GM12878 (cell line): Measurements from ENCODE around the gene MOCOS. TPM values are rescaled to one million over a fixed set of nuclear protein-coding genes. Genes with fewer than 3 reads are reported as not detected.

Experiments
- ATAC-seq: fragments of 200-7000 bp; cut with Tn5 transposase; 3 replicates; pipeline ENCODE4 v1.9.1; 2020; ENCODE audit warnings: mild to moderate bottlenecking, moderate library complexity
- BruUV-seq: library from RNA; stranded (reverse); fragments of 400-500 nt; replicated peaks from 2 replicates; lab custom pipeline; 2021; lab: Mats Ljungman, UMichigan
- CTCF ChIA-PET: fragments of 300-600 bp; sonication (Branson Sonifier 250); formaldehyde crosslinking; extraction: SDS; loops from one replicate; lab custom pipeline; 2021; ENCODE audit warnings: inconsistent platforms; lab: Yijun Ruan, JAX
- POLR2A ChIA-PET: fragments of 350-600 bp; formaldehyde crosslinking; extraction: SDS; loops from one replicate; lab custom pipeline; 2021; ENCODE audit warnings: inconsistent platforms; lab: Charles Lee
- RAD21 ChIA-PET: fragments of 300-600 bp; sonication (Branson Sonifier 250); formaldehyde crosslinking; loops from one replicate; lab custom pipeline; 2023; ENCODE audit warnings: antibody characterized with exemption; ENCODE audit not compliant: unreplicated experiment; lab: Charles Lee
- SMC1A ChIA-PET: fragments of 300-600 bp; sonication (Branson Sonifier 250); formaldehyde crosslinking; loops from one replicate; lab custom pipeline; 2023; ENCODE audit not compliant: unreplicated experiment, uncharacterized antibody; lab: Charles Lee
- DNase-seq: peaks from one replicate; pipeline ENCODE4 v3.0.0-alpha.2; 2011; ENCODE audit warnings: low read depth, low spot score
- FAIRE-seq: peaks from 3 replicates; lab custom pipeline; 2011; peaks lifted over from hg19 to GRCh38; lab: Jason Lieb, UNC
- H2AFZ ChIP-seq: 2 replicates; pipeline ENCODE4 v1.6.0; 2011; ENCODE audit warnings: low read depth, low read length, control low read depth; ENCODE audit not compliant: control insufficient read depth
- H3K27ac ChIP-seq: 2 replicates; pipeline ENCODE4 v1.5.1; 2011; ENCODE audit warnings: control low read depth; ENCODE audit not compliant: control insufficient read depth, insufficient read depth
- H3K27me3 ChIP-seq, 2 experiments: replicated peaks in 1 of 2; 2 replicates each; pipeline versions ENCODE4 v1.6.0 to v1.6.1; 2011; ENCODE audit warnings: low read length in 1 of 2; ENCODE audit not compliant: control insufficient read depth in 2 of 2, insufficient read depth in 2 of 2
- H3K36me3 ChIP-seq, 2 experiments: 2 replicates each; pipeline ENCODE4 v1.5.1; 2011; ENCODE audit warnings: low read length in 1 of 2; ENCODE audit not compliant: control insufficient read depth in 2 of 2, insufficient read depth in 2 of 2
- H3K4me1 ChIP-seq: 2 replicates; pipeline ENCODE4 v1.6.1; 2011; ENCODE audit warnings: mild to moderate bottlenecking, low read length, moderate library complexity, mixed read lengths; ENCODE audit not compliant: control insufficient read depth, insufficient read depth
- H3K4me2 ChIP-seq: 2 replicates; pipeline ENCODE4 v1.6.0; 2011; ENCODE audit warnings: control low read depth; ENCODE audit not compliant: control insufficient read depth, insufficient read depth
- H3K4me3 ChIP-seq: fragments of 200-600 bp; sonication (generic); 2 replicates; pipeline ENCODE4 v1.5.1; 2016
- H3K79me2 ChIP-seq: 2 replicates; pipeline ENCODE4 v1.6.0; 2011; ENCODE audit warnings: low read length; ENCODE audit not compliant: control insufficient read depth, insufficient read depth
- H3K9ac ChIP-seq: 2 replicates; pipeline ENCODE4 v1.8.0; 2011; ENCODE audit warnings: low read length, control low read depth, mixed read lengths; ENCODE audit not compliant: control insufficient read depth, insufficient read depth
- H3K9me3 ChIP-seq: replicated peaks from 3 replicates; pipeline ENCODE4 v1.5.1; 2011; ENCODE audit warnings: mild to moderate bottlenecking, low read length; ENCODE audit not compliant: control insufficient read depth, insufficient read depth
- H4K20me1 ChIP-seq: 2 replicates; pipeline ENCODE4 v1.6.0; 2011; ENCODE audit not compliant: control insufficient read depth, insufficient read depth
- GATAD2B ChIP-seq: fragments of 450-650 bp; conservative IDR thresholded peaks from 2 replicates; pipeline ENCODE4 v1.6.1; 2017; ENCODE audit warnings: low read depth, mild to moderate bottlenecking, moderate library complexity
- KAT2A ChIP-seq: conservative IDR thresholded peaks from 2 replicates; pipeline ENCODE4 v1.6.1; 2011; ENCODE audit warnings: low read depth, low read length; ENCODE audit not compliant: control insufficient read depth
- MXI1 ChIP-seq: fragments of 150-350 bp; IDR thresholded peaks from 2 replicates; pipeline ENCODE4 v1.6.1; 2011; ENCODE audit warnings: low read depth, mild to moderate bottlenecking, inconsistent platforms, low read length, improper control_type of control experiment
- MYC ChIP-seq: IDR thresholded peaks from 2 replicates; pipeline ENCODE4 v1.6.1; 2011; ENCODE audit warnings: mild to moderate bottlenecking, low read length, moderate library complexity, inconsistent platforms; ENCODE audit not compliant: insufficient read depth, insufficient replicate concordance, insufficient read length, severe bottlenecking
- RCOR1 ChIP-seq: conservative IDR thresholded peaks from 2 replicates; pipeline ENCODE4 v1.6.1; 2012; ENCODE audit warnings: low read depth, low read length, improper control_type of control experiment
- RUNX3 ChIP-seq: IDR thresholded peaks from 2 replicates; pipeline ENCODE4 v1.6.1; 2012; ENCODE audit warnings: low read length, inconsistent platforms
- SMC3 ChIP-seq: IDR thresholded peaks from 2 replicates; pipeline ENCODE4 v1.6.1; 2011; ENCODE audit warnings: low read length, improper control_type of control experiment, borderline replicate concordance
- SREBF1 ChIP-seq: IDR thresholded peaks from 2 replicates; pipeline ENCODE4 v1.6.1; 2012; ENCODE audit warnings: mild to moderate bottlenecking, low read length
- STAT3 ChIP-seq: IDR thresholded peaks from 2 replicates; pipeline ENCODE4 v1.6.1; 2011; ENCODE audit warnings: low read depth, low read length, improper control_type of control experiment
- TARDBP ChIP-seq: IDR thresholded peaks from 2 replicates; pipeline ENCODE4 v1.6.1; 2016; ENCODE audit warnings: borderline replicate concordance
- TCF3 ChIP-seq: IDR thresholded peaks from 2 replicates; pipeline ENCODE4 v1.6.1; 2012; ENCODE audit warnings: low read depth, mild to moderate bottlenecking, low read length, borderline replicate concordance; ENCODE audit not compliant: insufficient read depth
- ZNF384 ChIP-seq: IDR thresholded peaks from 2 replicates; pipeline ENCODE4 v1.6.1; 2012; ENCODE audit warnings: low read depth, mild to moderate bottlenecking, low read length, improper control_type of control experiment, borderline replicate concordance
- ZSCAN29 ChIP-seq: fragments of 450-650 bp; IDR thresholded peaks from 2 replicates; pipeline ENCODE4 v1.6.1; 2017; ENCODE audit warnings: mild to moderate bottlenecking, moderate library complexity
- WGBS: methylation state at CpG from one replicate; pipeline ENCODE4 v1.1.6; 2016; ENCODE audit warnings: low lambda C conversion rate; ENCODE audit not compliant: insufficient replicate concordance, insufficient coverage; ENCODE audit errors: missing lambda C conversion rate; 5-methylcytosine and 5-hydroxymethylcytosine counted together
- in situ Hi-C: fragments of 300-500 bp; cut with MboI; formaldehyde crosslinking; loops from 9 replicates; pipeline ENCODE4 v1.14.3; 2018; ENCODE audit warnings: mixed read lengths
- intact Hi-C: fragments of 100-400 bp; cut with micrococcal nuclease; formaldehyde crosslinking; loops from one replicate; pipeline ENCODE4 v1.14.2; 2022; ENCODE audit not compliant: unreplicated experiment
- polyA plus RNA-seq, 11 experiments: library from polyadenylated mRNA; depleted of rRNA in 4 of 11; unstranded in 6 of 11; stranded (reverse) in 5 of 11; fragments of >200 nt; fragmentation: Nextera tagmentation in 4 of 11; fragmentation: Illumina TruSeq in 1 of 11; extraction: Ambion mirVana in 4 of 11; extraction: Trizol in 1 of 11; gene quantifications; 1 replicate in 1 of 11; 2 replicates in 10 of 11; pipeline versions ENCODE4 v1.2.1 to v1.2.3, GENCODE V29; 2011 to 2016; ENCODE audit warnings: inconsistent platforms in 2 of 11, missing spikeins in 2 of 11, low read depth in 1 of 11
- total RNA-seq, 4 experiments: library from RNA; depleted of rRNA in 3 of 4; stranded (reverse); fragments of >200 nt in 3 of 4; fragmentation: Illumina TruSeq in 1 of 4; extraction: Trizol in 1 of 4; gene quantifications; 2 replicates each; pipeline versions ENCODE4 v1.2.1 to v1.2.3, GENCODE V29; 2013 to 2021
- TF ChIP-seq, protein P1 (sequence below): IDR thresholded peaks from 2 replicates; pipeline ENCODE4 v1.6.1; 2012; ENCODE audit warnings: low read depth, low read length, improper control_type of control experiment
- TF ChIP-seq, protein P2 (sequence below): fragments of 450-650 bp; IDR thresholded peaks from 2 replicates; pipeline ENCODE4 v1.6.1; 2017; ENCODE audit warnings: low read depth, mild to moderate bottlenecking, moderate library complexity
- TF ChIP-seq, protein P3 (sequence below): fragments of 450-650 bp; IDR thresholded peaks from 2 replicates; pipeline ENCODE4 v1.6.1; 2017; ENCODE audit warnings: antibody characterized with exemption, mild to moderate bottlenecking, moderate library complexity

The MOCOS gene
- total and polyA plus RNA-seq, 10 of the 15 experiments (the other 5 are each of a cell fraction or from before 2014, with no cell fraction given) = 0.16 to 0.56 (median 0.33) TPM

DNA sequence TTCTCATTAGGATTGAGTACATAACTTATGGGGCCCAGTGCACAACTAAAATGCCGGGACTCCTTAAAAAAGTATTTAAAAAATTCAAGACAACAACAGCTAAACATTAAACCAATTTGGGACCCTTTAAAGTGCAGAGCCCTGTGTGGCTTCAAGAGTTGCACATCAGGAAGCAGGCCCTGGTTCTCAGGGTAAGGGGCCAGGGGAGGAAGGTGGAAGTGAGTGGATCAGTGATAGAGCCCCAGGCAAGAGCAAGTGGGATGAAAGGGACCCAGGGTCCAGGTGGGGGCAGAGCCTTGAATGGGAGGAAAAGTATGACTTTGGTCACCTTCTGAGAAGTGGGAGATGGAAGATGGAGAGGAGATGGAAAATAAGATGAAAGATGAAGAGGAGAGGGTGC lies 107.9 kb downstream of the MOCOS start:
- Histone ChIP-seq H3K4me1 (no peaks in the 10 kb centered on the region), H3K9me3 (no peaks in the 10 kb centered on the region), H4K20me1 (no peaks in the 10 kb centered on the region), H3K27ac (no peak overlapping the region), H3K4me3 (no peak overlapping the region), H3K27me3 (peaks cover 0 to 4% of the 10 kb centered on the region in 2 experiments; a peak in 1 of 4 replicates), H3K36me3 (no peaks in the 10 kb centered on the region), H3K4me2 (no peak overlapping the region), H3K9ac (no peak overlapping the region), H3K79me2 (peaks cover 5% of the 10 kb centered on the region), H2AFZ (no peak overlapping the region)
- BruUV-seq = no TSS peak
- no peak for ATAC-seq
- intact Hi-C loops (loop anchor here (5.0 to 10.0 kb wide), 2 partner anchors 277 to 370 kb away; no protein-coding TSS in a partner anchor), in situ Hi-C loops (no loop called here)
- RAD21 ChIA-PET = interaction anchor here (1.6 to 10.8 kb wide), 3 partner anchors 11 to 117 kb away, joined by 3 to 203 read pairs (median 9); no protein-coding TSS in a partner anchor
- CTCF ChIA-PET = interaction anchor here (0.7 to 1.6 kb wide), 10 partner anchors 11 to 391 kb away, joined by 3 to 6 read pairs (median 3); no protein-coding TSS in a partner anchor
- no peak for DNase-seq
- WGBS = 70% methylated on average over 1 of the region's 1 CpG
- SMC1A ChIA-PET = interaction anchor here (0.9 to 12.6 kb wide), 8 partner anchors 11 to 281 kb away, joined by 3 to 212 read pairs (median 4); no protein-coding TSS in a partner anchor
- POLR2A ChIA-PET = interaction anchor here (0.6 kb wide), 1 partner anchor 43 kb away, joined by 3 read pairs; no protein-coding TSS in a partner anchor
- FAIRE-seq = no peak
- TF ChIP-seq, protein P1, sequence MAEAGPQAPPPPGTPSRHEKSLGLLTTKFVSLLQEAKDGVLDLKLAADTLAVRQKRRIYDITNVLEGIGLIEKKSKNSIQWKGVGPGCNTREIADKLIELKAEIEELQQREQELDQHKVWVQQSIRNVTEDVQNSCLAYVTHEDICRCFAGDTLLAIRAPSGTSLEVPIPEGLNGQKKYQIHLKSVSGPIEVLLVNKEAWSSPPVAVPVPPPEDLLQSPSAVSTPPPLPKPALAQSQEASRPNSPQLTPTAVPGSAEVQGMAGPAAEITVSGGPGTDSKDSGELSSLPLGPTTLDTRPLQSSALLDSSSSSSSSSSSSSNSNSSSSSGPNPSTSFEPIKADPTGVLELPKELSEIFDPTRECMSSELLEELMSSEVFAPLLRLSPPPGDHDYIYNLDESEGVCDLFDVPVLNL = no peak
- no peak for TF ChIP-seq TARDBP
- TF ChIP-seq ZSCAN29 = no peak
- TF ChIP-seq RUNX3 = no peak
- TF ChIP-seq MXI1 = no peak
- no peak for TF ChIP-seq GATAD2B
- TF ChIP-seq, protein P2, sequence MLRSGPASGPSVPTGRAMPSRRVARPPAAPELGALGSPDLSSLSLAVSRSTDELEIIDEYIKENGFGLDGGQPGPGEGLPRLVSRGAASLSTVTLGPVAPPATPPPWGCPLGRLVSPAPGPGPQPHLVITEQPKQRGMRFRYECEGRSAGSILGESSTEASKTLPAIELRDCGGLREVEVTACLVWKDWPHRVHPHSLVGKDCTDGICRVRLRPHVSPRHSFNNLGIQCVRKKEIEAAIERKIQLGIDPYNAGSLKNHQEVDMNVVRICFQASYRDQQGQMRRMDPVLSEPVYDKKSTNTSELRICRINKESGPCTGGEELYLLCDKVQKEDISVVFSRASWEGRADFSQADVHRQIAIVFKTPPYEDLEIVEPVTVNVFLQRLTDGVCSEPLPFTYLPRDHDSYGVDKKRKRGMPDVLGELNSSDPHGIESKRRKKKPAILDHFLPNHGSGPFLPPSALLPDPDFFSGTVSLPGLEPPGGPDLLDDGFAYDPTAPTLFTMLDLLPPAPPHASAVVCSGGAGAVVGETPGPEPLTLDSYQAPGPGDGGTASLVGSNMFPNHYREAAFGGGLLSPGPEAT = no peak
- no peak for TF ChIP-seq MYC
- TF ChIP-seq ZNF384 = no peak
- TF ChIP-seq TCF3 = no peak
- TF ChIP-seq, protein P3, sequence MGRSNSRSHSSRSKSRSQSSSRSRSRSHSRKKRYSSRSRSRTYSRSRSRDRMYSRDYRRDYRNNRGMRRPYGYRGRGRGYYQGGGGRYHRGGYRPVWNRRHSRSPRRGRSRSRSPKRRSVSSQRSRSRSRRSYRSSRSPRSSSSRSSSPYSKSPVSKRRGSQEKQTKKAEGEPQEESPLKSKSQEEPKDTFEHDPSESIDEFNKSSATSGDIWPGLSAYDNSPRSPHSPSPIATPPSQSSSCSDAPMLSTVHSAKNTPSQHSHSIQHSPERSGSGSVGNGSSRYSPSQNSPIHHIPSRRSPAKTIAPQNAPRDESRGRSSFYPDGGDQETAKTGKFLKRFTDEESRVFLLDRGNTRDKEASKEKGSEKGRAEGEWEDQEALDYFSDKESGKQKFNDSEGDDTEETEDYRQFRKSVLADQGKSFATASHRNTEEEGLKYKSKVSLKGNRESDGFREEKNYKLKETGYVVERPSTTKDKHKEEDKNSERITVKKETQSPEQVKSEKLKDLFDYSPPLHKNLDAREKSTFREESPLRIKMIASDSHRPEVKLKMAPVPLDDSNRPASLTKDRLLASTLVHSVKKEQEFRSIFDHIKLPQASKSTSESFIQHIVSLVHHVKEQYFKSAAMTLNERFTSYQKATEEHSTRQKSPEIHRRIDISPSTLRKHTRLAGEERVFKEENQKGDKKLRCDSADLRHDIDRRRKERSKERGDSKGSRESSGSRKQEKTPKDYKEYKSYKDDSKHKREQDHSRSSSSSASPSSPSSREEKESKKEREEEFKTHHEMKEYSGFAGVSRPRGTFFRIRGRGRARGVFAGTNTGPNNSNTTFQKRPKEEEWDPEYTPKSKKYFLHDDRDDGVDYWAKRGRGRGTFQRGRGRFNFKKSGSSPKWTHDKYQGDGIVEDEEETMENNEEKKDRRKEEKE = no peak
- no peak for TF ChIP-seq RCOR1
- TF ChIP-seq SMC3 = no peak
- TF ChIP-seq KAT2A = no peak
- TF ChIP-seq STAT3 = no peak
- no peak for TF ChIP-seq SREBF1
